ENCODE results near the gene MVB12B.

DNA sequence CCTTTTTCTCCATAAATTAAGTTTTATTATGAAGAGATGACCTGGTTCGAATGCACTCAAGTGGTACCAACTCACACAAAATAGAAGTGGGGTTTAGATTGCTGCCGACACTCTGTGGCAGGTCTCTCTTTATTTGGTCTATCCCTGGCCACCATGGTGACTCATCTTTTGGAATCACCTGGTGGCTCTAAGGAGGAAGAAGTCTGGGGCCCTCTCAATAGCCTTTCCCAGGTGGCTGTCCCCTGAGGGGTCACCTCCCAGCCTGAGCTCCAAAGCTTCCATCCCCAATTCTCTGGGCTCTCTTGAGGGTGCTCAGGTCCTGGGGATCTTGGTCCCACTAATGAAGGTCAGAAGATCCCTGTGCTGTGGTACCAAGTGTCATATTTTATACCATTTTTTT, 136.8 kb downstream of the MVB12B start:
- TF ChIP-seq, protein P1, sequence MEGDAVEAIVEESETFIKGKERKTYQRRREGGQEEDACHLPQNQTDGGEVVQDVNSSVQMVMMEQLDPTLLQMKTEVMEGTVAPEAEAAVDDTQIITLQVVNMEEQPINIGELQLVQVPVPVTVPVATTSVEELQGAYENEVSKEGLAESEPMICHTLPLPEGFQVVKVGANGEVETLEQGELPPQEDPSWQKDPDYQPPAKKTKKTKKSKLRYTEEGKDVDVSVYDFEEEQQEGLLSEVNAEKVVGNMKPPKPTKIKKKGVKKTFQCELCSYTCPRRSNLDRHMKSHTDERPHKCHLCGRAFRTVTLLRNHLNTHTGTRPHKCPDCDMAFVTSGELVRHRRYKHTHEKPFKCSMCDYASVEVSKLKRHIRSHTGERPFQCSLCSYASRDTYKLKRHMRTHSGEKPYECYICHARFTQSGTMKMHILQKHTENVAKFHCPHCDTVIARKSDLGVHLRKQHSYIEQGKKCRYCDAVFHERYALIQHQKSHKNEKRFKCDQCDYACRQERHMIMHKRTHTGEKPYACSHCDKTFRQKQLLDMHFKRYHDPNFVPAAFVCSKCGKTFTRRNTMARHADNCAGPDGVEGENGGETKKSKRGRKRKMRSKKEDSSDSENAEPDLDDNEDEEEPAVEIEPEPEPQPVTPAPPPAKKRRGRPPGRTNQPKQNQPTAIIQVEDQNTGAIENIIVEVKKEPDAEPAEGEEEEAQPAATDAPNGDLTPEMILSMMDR (IDR thresholded peaks at IDR 0.05 in 8 of 11, conservative IDR thresholded peaks at IDR 0.05 in 3 of 11): no peak
- TF ChIP-seq POLR2A (IDR thresholded peaks at IDR 0.05) (no peak), POLR2AphosphoS5 (IDR thresholded peaks at IDR 0.05) (no peak)
